Right lobe of liver (tissue), 4 donors: ENCODE results near the gene ADARB1.

ENCODE experiments used
- CTCF ChIP-seq, 4 donors: fragments of 200-600 bp in 3 of 4; fragments of 450-650 bp in 1 of 4; IDR thresholded peaks; one replicate each; pipeline versions ENCODE4 v1.5.1 to v1.8.0; 2016 to 2022; ENCODE audit warnings: antibody characterized with exemption in 4 of 4, mild to moderate bottlenecking in 2 of 4
- POLR2A ChIP-seq: fragments of 450-650 bp; IDR thresholded peaks from one replicate; pipeline ENCODE4 v1.6.1; 2017; ENCODE audit warnings: antibody characterized with exemption, mild to moderate bottlenecking
- donor health status: DM: no; HTN: no; CAD: no.
- donor health status: DM: no; HTN: no; CAD: no.
- donor health status: DM: no; HTN: yes; CAD: no.

GRCh38 chr21:45080232-45080631 lies 5.9 kb downstream of the ADARB1 start:
- TF ChIP-seq CTCF (IDR thresholded peaks at IDR 0.05) (no peak), POLR2A (no peak)
